Measurements from ENCODE around the gene BLCAP.

DNA sequence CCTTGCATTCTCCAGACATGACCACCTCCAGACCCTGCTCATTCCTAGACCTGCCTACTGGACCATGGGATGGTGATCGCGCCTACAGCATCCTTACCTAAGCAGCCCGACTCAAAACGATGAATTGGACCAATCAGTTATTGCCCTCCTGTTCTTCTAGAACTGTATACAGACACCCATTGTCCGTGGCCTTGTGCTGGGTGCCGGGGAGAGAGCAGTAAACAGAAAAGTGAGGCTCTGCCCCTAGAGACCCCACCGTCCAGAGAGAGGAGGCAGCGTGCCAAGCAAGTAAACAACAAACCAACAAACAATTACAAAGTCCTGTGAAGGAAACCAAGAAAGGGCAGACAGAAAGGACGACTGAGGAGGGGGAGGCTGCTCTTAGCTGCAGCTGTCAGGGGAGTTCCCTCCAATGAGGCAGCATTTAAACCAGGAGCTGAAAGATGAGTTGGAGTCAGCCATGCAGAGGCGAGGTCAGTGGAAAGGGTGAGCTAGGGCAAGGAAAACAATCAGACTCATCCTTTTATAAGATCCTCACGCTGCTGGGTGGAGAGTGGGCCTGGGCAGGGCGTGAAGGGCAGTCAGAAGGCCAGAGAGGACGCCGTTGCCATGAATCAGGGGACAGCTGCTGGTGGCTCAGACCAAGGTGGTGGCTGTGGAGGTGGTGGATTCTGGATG lies 37.6 kb upstream of the BLCAP start:
- no peak for TF ChIP-seq TCF7L2 (IDR thresholded peaks at IDR 0.05; ENCODE audit: borderline replicate concordance, low read depth, low read length)
- TF ChIP-seq, protein P1, sequence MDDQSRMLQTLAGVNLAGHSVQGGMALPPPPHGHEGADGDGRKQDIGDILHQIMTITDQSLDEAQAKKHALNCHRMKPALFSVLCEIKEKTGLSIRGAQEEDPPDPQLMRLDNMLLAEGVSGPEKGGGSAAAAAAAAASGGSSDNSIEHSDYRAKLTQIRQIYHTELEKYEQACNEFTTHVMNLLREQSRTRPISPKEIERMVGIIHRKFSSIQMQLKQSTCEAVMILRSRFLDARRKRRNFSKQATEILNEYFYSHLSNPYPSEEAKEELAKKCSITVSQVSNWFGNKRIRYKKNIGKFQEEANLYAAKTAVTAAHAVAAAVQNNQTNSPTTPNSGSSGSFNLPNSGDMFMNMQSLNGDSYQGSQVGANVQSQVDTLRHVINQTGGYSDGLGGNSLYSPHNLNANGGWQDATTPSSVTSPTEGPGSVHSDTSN (CRISPR knock-in tag; IDR thresholded peaks at IDR 0.05), result no peak

All from HEK293 (cell line).